NCI-H345 (cell line): ENCODE data around the gene NUMBL.
"Not testable (repeated sequence)": the region's sequence is repeated elsewhere in the genome, so short reads cannot be mapped to it uniquely, and the experiment has no call there.

ENCODE experiments used
- DNase-seq: peaks from one replicate; lab custom pipeline; 2025; lab: John Stamatoyannopoulos, UW

The NUMBL gene

GRCh38 chr19:40629346-40629745 is 61.1 kb downstream of the NUMBL start:
- no peak for DNase-seq

- no peak for DNase-seq
Observed at GRCh38 chr19:40627486-40628279, 62.8 kb downstream of the NUMBL start.

DNA sequence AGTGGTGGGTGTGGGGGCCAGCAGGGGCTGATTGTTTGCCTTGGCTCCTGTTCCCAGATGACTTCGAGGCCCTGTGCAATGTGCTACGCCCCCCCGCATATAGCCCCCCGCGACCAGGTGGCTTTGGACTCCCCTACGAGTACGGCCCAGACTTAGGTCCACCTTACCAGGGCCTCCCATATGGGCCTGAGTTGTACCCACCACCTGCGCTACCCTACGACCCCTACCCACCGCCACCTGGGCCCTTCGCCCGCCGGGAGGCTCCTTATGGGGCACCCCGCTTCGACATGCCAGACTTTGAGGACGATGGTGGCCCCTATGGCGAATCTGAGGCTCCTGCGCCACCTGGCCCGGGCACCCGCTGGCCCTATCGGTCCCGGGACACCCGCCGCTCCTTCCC is 63.5 kb downstream of the NUMBL start:
- no peak for DNase-seq

- DNase-seq, result no peak
Observed at GRCh38 chr19:40625406-40626120, 64.9 kb downstream of the NUMBL start.

DNA sequence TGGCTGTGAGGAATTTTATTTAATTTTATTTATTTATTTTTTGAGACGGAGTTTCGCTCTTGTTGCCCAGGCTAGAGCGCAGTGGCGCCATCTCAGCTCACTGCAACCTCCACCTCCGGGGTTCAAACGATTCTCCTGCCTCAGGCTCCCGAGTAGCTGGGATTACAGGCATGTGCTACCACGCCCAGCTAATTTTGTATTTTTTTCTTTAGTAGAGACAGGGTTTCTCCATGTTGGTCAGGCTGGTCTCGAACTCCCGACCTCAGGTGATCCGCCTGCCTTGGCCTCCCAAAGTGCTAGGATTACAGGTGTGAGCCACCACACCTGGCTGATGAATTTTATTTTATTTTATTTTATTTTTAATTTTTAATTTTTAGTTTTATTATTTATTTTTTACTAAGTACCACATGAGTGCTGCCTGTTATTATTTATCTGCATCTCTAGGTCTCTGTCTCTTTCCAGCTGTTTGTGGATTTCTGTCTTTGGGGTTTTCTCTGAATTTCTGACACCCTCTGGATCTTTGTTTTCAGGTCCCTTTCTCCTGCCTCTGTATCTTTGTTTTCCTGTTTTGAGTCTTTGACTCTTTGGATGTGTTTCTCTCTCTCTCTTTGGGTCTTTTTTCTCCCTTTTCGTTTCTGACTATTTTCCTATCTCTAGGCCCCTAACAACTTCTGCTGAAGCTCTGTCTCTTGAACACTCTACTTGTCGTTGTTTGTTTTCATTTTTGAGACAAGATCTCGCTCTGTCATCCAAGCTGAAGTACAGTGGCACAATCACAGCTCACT is 65.9 kb downstream of the NUMBL start:
- not testable (repeated sequence) for DNase-seq

GRCh38 chr19:40623403-40624251 is 66.8 kb downstream of the NUMBL start:
- peak; percentile 100 for DNase-seq

GRCh38 chr19:40622773-40623075 is 67.7 kb downstream of the NUMBL start:
- DNase-seq, result no peak

- DNase-seq, result no peak
Observed at GRCh38 chr19:40621966-40622772, 68.3 kb downstream of the NUMBL start.

GRCh38 chr19:40621283-40621682 is 69.2 kb downstream of the NUMBL start:
- no peak for DNase-seq

DNA sequence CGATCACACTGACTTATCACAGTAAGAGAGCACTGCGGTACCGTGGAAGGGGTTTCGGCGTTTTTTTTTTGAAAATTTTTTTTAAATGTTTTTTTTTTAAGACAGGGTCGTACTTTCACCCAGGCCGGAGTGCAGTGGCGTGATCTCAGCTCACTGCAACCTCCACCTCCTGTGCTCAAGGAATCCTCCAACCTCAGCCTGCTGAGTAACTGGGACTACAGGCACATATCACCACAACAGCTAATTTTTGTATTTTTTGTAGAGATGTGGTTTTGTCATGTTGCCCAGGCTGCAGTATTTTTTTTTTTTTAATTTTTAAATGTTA is 70.3 kb downstream of the NUMBL start:
- no peak for DNase-seq

GRCh38 chr19:40619333-40620160 is 70.9 kb downstream of the NUMBL start:
- no peak for DNase-seq

DNA sequence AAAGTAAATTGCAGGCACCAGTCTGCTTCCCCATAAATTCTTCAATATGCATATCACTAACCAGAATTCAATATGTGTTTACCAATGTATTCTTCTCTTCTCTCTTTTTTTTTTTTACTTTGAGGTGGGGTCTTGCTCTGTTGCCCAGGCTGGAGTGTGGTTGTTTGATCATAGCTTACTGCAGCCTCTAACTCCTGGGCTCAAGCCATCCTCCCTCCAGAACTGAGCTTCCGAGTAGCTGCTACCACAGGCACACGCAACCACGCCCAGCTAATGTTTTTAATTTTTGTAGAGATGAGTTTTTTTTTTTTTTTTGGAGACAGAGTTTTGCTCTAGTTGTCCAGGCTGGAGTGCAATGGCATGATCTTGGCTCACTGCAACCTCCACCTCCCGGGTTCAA is 72.5 kb downstream of the NUMBL start:
- no peak for DNase-seq

- DNase-seq, result no peak
Observed at GRCh38 chr19:40616941-40617340, 73.5 kb downstream of the NUMBL start.

- DNase-seq, result no peak
Observed at GRCh38 chr19:40616178-40616577, 74.3 kb downstream of the NUMBL start.
